Limb (tissue), 2 donors: Measurements from ENCODE around the gene HOXD9.

Experiments
- DNase-seq, 2 donors: peaks; one replicate each; pipeline ENCODE4 v3.0.0-alpha.2; 2016; ENCODE audit errors: extremely low spot score in 2 of 2

Gene HOXD9

GRCh38 chr2:176164201-176164600 lies 41.7 kb downstream of the HOXD9 start:
- no peak for DNase-seq

GRCh38 chr2:176164611-176165369 lies 42.3 kb downstream of the HOXD9 start:
- peak in 1 of 2 donors; percentile 66 for DNase-seq

- DNase-seq = no peak
Observed at GRCh38 chr2:176165370-176166050, 43.0 kb downstream of the HOXD9 start.

- DNase-seq = no peak
Observed at GRCh38 chr2:176166272-176166671, 43.8 kb downstream of the HOXD9 start.

GRCh38 chr2:176167398-176167797 lies 44.9 kb downstream of the HOXD9 start:
- DNase-seq = no peak

GRCh38 chr2:176169181-176169580 lies 46.7 kb downstream of the HOXD9 start:
- DNase-seq = no peak

GRCh38 chr2:176169711-176170110 lies 47.2 kb downstream of the HOXD9 start:
- no peak for DNase-seq

GRCh38 chr2:176170602-176171305 lies 48.2 kb downstream of the HOXD9 start:
- no peak for DNase-seq

GRCh38 chr2:176171351-176172006 lies 49.0 kb downstream of the HOXD9 start:
- DNase-seq = peak in 1 of 2 donors; percentile 70

GRCh38 chr2:176172007-176172894 lies 49.7 kb downstream of the HOXD9 start:
- DNase-seq = no peak

GRCh38 chr2:176172895-176173566 lies 50.5 kb downstream of the HOXD9 start:
- no peak for DNase-seq

- DNase-seq = no peak
Observed at GRCh38 chr2:176173567-176174381, 51.3 kb downstream of the HOXD9 start.

GRCh38 chr2:176174382-176174823 lies 51.9 kb downstream of the HOXD9 start:
- peak in 1 of 2 donors; percentile 68 for DNase-seq
